ENCODE results near the gene CNKSR1.

The CNKSR1 gene

GRCh38 chr1:26166719-26167281 lies 10.5 kb upstream of the CNKSR1 start:
- Histone ChIP-seq H3K4me1 (peaks cover 13% of the 10 kb centered on the region), H3K9ac (no peak overlapping the region), H2AFZ (no peak overlapping the region), H3K79me2 (no peaks in the 10 kb centered on the region), H3K27ac (no peak overlapping the region), H3K9me3 (ENCODE audit: control insufficient read depth, low read length) (no peaks in the 10 kb centered on the region), H3K27me3 (ENCODE audit: control insufficient read depth, insufficient read depth, low read length) (no peaks in the 10 kb centered on the region), H3K36me3 (ENCODE audit: control insufficient read depth, insufficient read depth, low read length) (no peaks in the 10 kb centered on the region), H3K4me3 (ENCODE audit: low read depth, low read length) (no peak overlapping the region), H3K4me2 (ENCODE audit: low read length) (no peak overlapping the region)
- no peak for TF ChIP-seq CTCF (IDR thresholded peaks at IDR 0.05)

DNA sequence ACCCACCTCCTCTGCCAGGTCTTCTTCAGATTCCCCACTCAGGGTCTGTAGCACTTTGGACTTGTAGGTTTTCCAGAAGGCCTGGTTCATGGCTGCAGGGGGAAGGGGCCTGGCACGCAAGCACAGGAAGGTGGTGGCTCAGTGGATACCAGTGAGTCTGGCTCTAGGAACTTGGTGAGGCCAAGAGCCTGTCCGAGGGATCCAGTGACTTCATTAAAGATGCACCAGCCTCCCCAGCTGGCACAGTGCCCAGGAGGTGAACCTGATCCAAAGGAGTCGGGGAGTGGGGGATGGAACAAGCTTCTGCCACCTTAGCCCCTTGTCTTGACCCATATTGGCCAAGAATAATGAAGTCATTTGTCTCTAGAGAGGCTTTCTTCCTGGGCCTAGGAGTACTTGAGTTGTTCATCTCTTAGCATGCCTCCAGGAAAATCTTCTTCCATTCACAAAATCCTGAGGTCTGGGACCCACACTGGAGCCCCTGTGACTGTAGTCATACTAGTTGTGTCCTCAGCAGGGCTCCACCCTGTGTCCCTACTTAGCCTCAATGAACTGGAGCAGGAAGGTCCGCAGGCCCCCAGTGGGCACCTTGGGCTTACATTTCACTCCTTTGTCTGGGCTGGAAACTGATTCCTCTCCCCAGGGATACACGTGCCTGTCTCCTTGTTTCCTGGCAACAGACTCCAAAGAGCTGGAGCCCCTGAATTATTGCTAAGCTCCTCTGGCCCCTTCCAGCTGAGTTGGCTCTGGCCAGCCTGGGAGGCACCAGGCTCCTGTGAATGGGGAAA lies 8.7 kb upstream of the CNKSR1 start, which contains the start of gene C1orf232:
TSS of gene C1orf232 (minus strand) at position 554 of the 788 bp plus-strand sequence. CDS start at position 90, 464 bp downstream.
- H3K4me2 ChIP-seq (ENCODE audit: low read length) = peak within 1 kb of the TSS; percentile 99
- peak within 1 kb of the TSS; percentile 93 for H3K4me3 ChIP-seq (ENCODE audit: low read depth, low read length)
- no peak for TF ChIP-seq CTCF (IDR thresholded peaks at IDR 0.05)
- no peak within 1 kb of the TSS for H3K9ac ChIP-seq
- peak within 1 kb of the TSS; percentile 87 for H2AFZ ChIP-seq
- H3K36me3 ChIP-seq (ENCODE audit: control insufficient read depth, insufficient read depth, low read length) = no peaks in the 10 kb centered on the region
- H3K27ac ChIP-seq = peak within 1 kb of the TSS; percentile 78
- H3K79me2 ChIP-seq = no peaks in the 10 kb centered on the region
- no peaks in the 10 kb centered on the region for H3K27me3 ChIP-seq (ENCODE audit: control insufficient read depth, insufficient read depth, low read length)
- H3K4me1 ChIP-seq = peaks cover 13% of the 10 kb centered on the region
- no peaks in the 10 kb centered on the region for H3K9me3 ChIP-seq (ENCODE audit: control insufficient read depth, low read length)

- peak overlapping the region; percentile 87 for H2AFZ ChIP-seq
- H3K27ac ChIP-seq = peak overlapping the region; percentile 78
- no peaks in the 10 kb centered on the region for H3K27me3 ChIP-seq (ENCODE audit: control insufficient read depth, insufficient read depth, low read length)
- H3K9ac ChIP-seq = no peak overlapping the region
- no peak for TF ChIP-seq CTCF (IDR thresholded peaks at IDR 0.05)
- H3K4me3 ChIP-seq (ENCODE audit: low read depth, low read length) = peak overlapping the region; percentile 93
- H3K4me2 ChIP-seq (ENCODE audit: low read length) = peak overlapping the region; percentile 99
- no peaks in the 10 kb centered on the region for H3K36me3 ChIP-seq (ENCODE audit: control insufficient read depth, insufficient read depth, low read length)
- H3K79me2 ChIP-seq = no peaks in the 10 kb centered on the region
- no peaks in the 10 kb centered on the region for H3K9me3 ChIP-seq (ENCODE audit: control insufficient read depth, low read length)
- peaks cover 13% of the 10 kb centered on the region for H3K4me1 ChIP-seq
Measured at GRCh38 chr1:26169198-26169554, 8.1 kb upstream of the CNKSR1 start.

- H3K9me3 ChIP-seq (ENCODE audit: control insufficient read depth, low read length) = no peaks in the 10 kb centered on the region
- peak; percentile 81 for TF ChIP-seq CTCF (IDR thresholded peaks at IDR 0.05)
- H3K4me2 ChIP-seq (ENCODE audit: low read length) = peak within 1 kb of the TSS; percentile 99
- peak within 1 kb of the TSS; percentile 93 for H3K4me3 ChIP-seq (ENCODE audit: low read depth, low read length)
- no peaks in the 10 kb centered on the region for H3K36me3 ChIP-seq (ENCODE audit: control insufficient read depth, insufficient read depth, low read length)
- H3K27ac ChIP-seq = peak within 1 kb of the TSS; percentile 78
- no peak within 1 kb of the TSS for H3K9ac ChIP-seq
- H2AFZ ChIP-seq = peak within 1 kb of the TSS; percentile 87
- no peaks in the 10 kb centered on the region for H3K79me2 ChIP-seq
- peaks cover 13% of the 10 kb centered on the region for H3K4me1 ChIP-seq
- H3K27me3 ChIP-seq (ENCODE audit: control insufficient read depth, insufficient read depth, low read length) = no peaks in the 10 kb centered on the region
Measured at GRCh38 chr1:26169669-26170471, 7.4 kb upstream of the CNKSR1 start, which contains the start of gene ZNF593. Gene ZNF593, plus strand, starts transcription at chr1:26169908. Its CDS starts 76 bp downstream, at chr1:26169984.

Measured in parathyroid adenoma (tissue), 2 donors.